NCI-H2171 treated with DMSO at 0.1 percent for 48 hours (cell line): ENCODE measurements around the gene PRICKLE1.
A peak's percentile ranks its signal among the peaks of the same experiment; 100 is the strongest.

Source experiments
- DNase-seq: peaks from one replicate; lab custom pipeline; 2025; lab: John Stamatoyannopoulos, UW

PRICKLE1 gene

GRCh38 chr12:42490261-42490842, 99.2 kb downstream of the PRICKLE1 start:
- DNase-seq = no peak

- DNase-seq = no peak
Observed at GRCh38 chr12:42486407-42486806, 103.1 kb downstream of the PRICKLE1 start.

GRCh38 chr12:42485823-42486222, 103.7 kb downstream of the PRICKLE1 start:
- no peak for DNase-seq

GRCh38 chr12:42484996-42485395, 104.5 kb downstream of the PRICKLE1 start:
- no peak for DNase-seq

- DNase-seq = no peak
Observed at GRCh38 chr12:42483521-42483790, 106.1 kb downstream of the PRICKLE1 start.

- peak; percentile 59 for DNase-seq
Observed at GRCh38 chr12:42482748-42483520, 106.6 kb downstream of the PRICKLE1 start.

- peak; percentile 59 for DNase-seq
Observed at GRCh38 chr12:42482041-42482747, 107.4 kb downstream of the PRICKLE1 start.

GRCh38 chr12:42481368-42481767, 108.2 kb downstream of the PRICKLE1 start:
- DNase-seq = no peak

- DNase-seq = no peak
Observed at GRCh38 chr12:42477941-42478340, 111.6 kb downstream of the PRICKLE1 start.

GRCh38 chr12:42475106-42475505, 114.4 kb downstream of the PRICKLE1 start:
- DNase-seq = peak; percentile 25

GRCh38 chr12:42474391-42474790, 115.2 kb downstream of the PRICKLE1 start:
- DNase-seq = peak; percentile 46

- peak; percentile 6 for DNase-seq
Observed at GRCh38 chr12:42473561-42473960, 116.0 kb downstream of the PRICKLE1 start.

GRCh38 chr12:42473130-42473529, 116.4 kb downstream of the PRICKLE1 start:
- no peak for DNase-seq

GRCh38 chr12:42472376-42472775, 117.2 kb downstream of the PRICKLE1 start:
- no peak for DNase-seq

- DNase-seq = no peak
Observed at GRCh38 chr12:42469355-42470175, 120.0 kb downstream of the PRICKLE1 start.

- DNase-seq = no peak
Observed at GRCh38 chr12:42468921-42469320, 120.6 kb downstream of the PRICKLE1 start.

GRCh38 chr12:42468341-42468821, 121.2 kb downstream of the PRICKLE1 start:
- DNase-seq = no peak

- no peak for DNase-seq
Observed at GRCh38 chr12:42463671-42464070, 125.9 kb downstream of the PRICKLE1 start.

- no peak for DNase-seq
Observed at GRCh38 chr12:42462486-42462885, 127.1 kb downstream of the PRICKLE1 start.

GRCh38 chr12:42459336-42459847, 130.2 kb downstream of the PRICKLE1 start:
- DNase-seq = no peak

GRCh38 chr12:42458575-42458974, 131.0 kb downstream of the PRICKLE1 start:
- no peak for DNase-seq

GRCh38 chr12:42450248-42450647, 139.3 kb downstream of the PRICKLE1 start:
- DNase-seq = no peak
